Measurements from ENCODE around the gene USP48.

USP48 gene

DNA sequence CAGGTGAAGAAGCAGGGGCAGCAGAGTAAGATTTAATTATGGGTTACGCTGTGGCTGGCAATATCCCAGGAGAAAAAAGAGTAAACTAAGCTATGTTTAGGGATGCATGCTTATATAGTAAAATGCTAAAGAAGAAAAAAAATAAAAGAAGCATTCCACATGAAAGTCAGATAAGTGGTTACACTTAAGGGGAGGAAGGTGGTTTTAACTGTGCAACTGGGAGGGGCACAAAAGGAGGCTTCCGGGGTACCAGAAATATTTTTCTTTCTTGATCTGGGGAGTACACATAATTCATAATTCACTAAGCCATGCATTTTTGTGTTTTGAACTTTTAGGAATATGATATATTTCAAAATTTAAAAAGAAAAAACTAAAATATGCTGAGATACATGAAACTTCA, 39.5 kb downstream of the USP48 start:
- no peak for DNase-seq (ENCODE audit: low read depth)

DNA sequence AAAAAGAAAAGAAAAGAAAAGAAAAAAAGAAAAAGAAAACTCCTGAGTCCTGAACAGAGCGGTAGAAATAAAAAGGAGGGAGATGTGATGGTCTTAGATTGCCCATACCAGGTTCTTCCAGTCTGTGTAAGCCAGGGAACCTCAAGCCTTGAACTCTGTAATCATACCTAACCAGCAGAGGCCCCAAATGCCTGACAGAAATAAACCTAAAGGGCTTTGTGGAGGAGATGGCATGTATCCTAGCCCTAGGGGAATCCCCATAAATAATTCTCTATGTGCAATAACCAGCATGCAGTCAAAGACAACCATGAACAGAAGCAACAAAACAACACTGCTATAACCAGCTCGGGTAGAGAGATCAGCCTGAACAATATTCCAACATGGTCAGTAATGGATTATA, 40.4 kb downstream of the USP48 start:
- no peak for DNase-seq (ENCODE audit: low read depth)

DNA sequence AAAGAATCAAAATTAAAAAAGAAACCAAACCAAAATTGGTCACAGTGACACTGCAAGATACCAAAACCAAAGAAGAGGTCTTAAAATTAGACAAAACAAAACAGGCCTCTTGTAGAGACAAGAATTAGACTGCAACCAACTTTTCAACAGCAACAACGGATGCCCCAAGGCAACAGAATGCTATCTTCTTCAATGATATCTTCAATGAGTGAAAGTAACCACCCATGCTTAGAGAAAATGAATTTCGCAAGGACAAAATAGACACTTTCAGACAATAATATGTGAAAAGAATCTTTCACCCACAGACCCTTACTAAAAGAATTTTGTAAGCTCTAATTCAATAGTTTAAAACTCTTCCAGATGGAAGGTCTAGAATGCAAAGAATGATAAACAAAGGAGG, 41.7 kb downstream of the USP48 start:
- no peak for DNase-seq (ENCODE audit: low read depth)

GRCh38 chr1:21736876-21737275, 46.1 kb downstream of the USP48 start:
- no peak for DNase-seq (ENCODE audit: low read depth)

DNA sequence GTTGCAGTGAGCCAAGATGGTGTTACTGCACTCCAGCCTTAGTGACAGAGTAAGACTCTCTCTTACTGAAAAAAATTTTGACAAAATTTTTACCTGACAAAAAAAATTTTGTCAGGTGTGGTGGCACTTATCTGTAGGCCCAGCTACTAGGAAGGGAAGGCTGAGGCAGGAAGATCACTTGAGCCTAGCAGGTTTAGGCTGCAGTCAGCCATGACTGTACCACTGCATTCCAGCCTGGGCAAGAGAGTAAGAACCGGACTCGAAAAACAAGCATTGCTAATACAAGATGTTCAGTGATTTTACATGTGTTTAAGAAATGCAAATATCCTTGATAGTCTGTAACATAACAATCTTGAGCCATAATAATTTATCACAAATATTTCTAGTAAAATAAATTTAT, 46.9 kb downstream of the USP48 start:
- DNase-seq (ENCODE audit: low read depth), result no peak

GRCh38 chr1:21734526-21734925, 48.4 kb downstream of the USP48 start:
- no peak for DNase-seq (ENCODE audit: low read depth)

DNA sequence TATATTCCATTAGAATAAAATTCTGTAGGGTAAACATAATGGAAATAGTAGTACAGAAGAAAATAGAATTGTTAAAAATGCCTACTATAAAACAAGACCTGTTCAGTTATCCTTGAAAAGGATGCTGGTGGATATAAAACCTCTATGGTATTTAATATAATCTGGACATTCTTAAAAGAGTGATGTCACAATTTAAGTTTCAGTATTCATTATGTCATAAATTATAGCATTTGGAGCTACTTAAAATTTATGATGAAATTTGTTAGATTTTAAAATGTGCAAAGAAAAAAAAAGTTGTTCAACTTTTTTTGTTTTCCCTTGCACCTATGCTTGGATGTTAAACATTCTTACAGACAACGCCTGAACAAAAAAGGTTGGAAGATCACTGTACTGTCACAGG, 50.3 kb downstream of the USP48 start:
- DNase-seq (ENCODE audit: low read depth), result no peak

DNA sequence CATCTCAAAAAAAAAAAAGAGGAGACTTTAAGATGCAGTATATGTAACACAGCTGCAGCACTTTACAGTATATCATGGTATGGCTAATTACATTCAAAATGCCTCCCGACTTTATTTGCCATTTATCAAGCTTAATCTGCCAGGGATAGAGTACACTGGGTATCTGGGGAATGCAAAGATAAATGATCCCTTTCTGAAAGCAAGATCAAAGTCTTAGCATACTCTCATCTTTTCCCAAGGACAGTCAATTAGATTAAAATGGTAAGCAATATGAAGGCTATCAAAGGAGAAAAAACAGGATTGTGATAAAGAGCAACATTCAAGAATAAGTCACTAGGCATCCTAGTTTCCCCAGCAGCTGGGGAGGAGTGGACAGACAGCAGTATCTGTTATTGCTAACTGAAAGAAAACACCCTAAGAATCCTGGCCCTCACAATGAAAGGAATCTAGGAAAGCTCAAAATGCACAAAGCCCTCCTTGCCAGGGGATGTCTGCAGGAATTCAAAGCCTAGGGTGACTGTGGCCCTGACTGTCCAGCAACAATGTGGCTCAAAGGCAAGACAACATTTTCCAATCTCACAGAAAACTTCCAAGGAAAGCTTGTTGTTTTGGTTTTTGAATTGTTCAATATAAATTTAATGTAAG, 57.1 kb downstream of the USP48 start:
- DNase-seq (ENCODE audit: low read depth), result no peak

DNA sequence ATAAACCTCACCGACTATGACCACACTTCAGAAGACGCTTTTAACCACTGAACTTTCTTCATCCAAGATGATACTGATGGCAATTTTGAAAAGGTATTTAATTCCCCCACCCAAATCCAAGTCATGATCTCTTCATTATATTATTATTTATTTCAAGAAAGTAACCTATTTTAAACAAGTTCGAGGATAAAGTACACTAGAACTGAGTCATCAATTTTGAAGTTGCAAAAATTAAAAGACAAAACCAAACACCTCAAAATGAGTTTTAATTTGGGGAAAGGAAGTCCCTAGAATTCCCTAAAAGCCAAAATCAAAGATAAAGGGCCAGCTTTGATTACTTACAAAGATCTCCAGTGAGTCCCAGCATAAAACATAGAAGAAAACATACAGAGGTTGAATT, 58.4 kb downstream of the USP48 start:
- DNase-seq (ENCODE audit: low read depth), result no peak

GRCh38 chr1:21724098-21724497, 58.9 kb downstream of the USP48 start:
- no peak for DNase-seq (ENCODE audit: low read depth)

- DNase-seq (ENCODE audit: low read depth), result no peak
These were observed 61.5 kb downstream of the USP48 start for GRCh38 chr1:21721295-21721985.

- DNase-seq (ENCODE audit: low read depth), result no peak
These were observed 66.8 kb downstream of the USP48 start for GRCh38 chr1:21716169-21716568.

- no peak for DNase-seq (ENCODE audit: low read depth)
These were observed 75.1 kb downstream of the USP48 start for GRCh38 chr1:21707891-21708290.

DNA sequence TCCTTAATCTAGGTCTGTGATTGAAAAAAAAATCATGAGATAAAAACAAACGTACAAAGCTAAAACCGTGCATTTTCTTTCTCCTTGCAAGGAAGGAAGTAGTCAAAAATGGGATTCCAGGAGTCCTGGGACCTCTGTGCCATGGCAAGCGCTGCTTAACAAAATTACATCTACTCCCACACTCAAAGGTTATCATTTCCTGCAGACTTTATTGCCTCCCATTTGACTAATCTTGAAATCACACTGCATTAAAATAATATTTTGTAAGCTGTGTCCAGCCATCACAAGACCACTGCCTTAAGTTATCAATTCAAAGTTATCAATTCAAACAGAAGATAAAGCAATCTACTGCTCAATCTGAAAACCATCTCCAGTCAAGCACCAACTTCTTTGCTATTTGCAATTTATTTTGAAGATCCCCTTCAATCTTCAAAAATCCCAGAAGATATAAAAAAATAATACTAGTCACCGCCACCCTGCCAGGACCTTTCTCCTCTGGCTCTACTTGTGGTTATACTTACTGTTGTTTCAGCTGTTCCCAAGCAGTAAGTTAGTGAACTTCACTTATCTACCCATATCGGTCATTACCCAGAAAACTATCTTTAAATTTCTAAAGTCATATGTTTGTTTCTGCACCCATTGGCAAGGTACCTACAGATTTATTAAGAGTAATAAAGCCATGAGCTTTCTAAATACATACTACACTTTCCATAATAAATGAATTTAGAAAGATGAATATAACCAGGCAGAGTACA, 75.7 kb downstream of the USP48 start:
- no peak for DNase-seq (ENCODE audit: low read depth)

DNA sequence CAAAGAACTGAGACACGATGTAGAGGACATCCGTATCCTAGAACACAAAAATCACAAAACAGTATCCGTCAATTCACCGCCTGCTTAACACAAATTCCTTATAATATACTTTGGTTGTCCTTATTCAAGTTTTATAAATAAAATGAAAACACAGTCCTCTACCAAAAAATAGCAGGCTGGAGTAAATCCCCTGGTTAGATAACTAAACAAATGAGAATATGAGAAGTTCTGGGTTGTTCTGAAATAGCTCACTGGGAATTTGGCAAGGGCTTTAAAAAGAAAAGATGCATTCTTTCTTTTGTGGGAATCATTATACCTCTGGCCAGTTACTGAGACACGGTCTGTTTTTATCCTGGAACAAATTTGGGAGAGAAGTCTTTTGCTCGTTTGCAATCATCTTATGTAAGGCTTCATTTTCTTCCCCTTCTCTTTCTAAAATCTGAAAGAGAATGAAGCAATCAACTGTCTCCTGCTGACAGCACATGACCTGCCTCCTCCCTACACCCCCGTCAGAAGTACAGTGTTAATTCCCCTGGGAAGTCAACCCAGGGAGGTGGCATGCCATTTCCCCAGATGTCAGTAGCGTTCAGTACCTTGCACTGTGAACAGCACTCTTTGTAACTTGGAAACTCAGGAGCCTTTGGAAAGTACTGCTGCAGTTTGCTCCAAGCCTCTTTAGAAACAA, 76.7 kb downstream of the USP48 start:
- no peak for DNase-seq (ENCODE audit: low read depth)

DNA sequence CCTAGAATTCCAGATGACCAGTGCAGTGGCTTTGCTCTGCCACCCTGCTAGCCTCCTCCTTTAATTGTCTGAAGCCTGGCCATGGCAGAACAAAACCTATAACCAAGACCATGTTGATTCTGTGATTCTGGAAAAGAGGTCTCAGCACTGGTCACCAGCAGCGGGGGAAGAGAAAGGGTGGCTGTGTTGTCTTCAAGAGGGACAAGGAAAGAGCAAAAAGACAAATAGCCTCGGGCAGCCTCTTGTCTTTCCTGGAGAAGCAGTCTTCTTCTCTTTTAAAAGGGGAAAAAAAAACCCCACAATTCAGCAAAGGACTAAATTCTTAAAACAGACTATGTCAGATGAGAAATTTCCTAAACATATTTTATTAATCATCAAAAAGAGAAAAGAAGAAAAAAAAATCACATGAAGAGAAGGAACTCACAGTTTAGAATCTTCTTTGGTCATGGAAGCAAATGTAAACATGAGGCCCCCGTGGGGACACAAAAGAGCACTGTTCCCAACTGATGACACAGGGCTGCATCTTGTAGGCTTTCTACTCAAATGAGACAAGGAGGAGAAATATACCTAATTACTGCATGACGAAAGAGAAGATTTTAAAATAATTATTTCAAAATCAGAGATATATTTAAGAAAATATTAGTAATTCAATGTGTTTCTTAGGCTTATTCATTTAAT, 77.5 kb downstream of the USP48 start:
- DNase-seq (ENCODE audit: low read depth), result no peak

DNA sequence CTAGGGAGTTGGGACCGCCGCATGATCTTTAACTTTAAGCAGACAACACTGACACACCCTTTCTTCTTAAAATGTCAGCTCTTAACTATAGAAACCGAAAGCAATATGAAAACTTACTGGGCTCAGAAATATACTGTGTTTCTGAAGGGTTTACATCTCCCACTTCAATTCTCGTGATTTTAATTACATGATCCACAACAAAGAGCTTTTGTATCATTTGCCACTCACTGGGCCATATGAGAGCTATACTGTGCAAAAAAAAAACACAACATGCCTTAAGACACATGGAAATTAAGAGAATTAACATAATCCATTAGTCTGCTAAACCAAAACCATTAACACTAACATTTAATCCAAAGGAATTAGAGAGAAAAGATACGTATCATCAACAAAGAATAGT, 78.8 kb downstream of the USP48 start:
- DNase-seq (ENCODE audit: low read depth), result no peak

DNA sequence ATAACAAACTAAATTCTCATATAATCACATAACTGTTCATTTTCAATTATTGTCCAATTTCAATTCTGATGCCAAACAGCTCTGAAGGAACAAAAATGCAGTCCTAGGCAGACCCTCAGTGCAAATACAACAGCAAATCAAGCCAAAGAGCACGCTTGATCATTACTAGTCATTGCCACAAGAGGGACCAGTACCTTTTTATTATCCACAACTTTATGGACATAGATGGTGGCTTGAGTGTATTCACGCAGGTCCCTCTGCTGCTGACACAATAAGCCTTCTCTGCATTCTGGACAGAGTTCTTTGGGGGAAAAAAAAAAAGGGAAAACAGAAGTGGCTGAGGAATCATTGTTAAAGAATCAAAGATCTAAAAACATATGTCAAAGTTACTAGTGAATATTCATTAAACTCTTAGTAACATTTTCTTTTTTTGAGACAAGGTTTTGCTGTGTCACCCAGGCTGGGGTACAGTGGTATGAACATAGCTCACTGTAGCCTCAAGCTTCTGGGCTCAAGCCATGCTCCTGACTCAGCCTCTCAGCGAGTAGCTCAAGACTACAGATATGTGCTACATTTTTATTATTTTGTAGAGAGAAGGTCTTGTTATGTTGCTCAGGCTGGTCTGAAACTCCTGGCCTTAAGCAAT, 79.5 kb downstream of the USP48 start:
- no peak for DNase-seq (ENCODE audit: low read depth)

- no peak for DNase-seq (ENCODE audit: low read depth)
These were observed 80.2 kb downstream of the USP48 start for GRCh38 chr1:21702780-21703179.

DNA sequence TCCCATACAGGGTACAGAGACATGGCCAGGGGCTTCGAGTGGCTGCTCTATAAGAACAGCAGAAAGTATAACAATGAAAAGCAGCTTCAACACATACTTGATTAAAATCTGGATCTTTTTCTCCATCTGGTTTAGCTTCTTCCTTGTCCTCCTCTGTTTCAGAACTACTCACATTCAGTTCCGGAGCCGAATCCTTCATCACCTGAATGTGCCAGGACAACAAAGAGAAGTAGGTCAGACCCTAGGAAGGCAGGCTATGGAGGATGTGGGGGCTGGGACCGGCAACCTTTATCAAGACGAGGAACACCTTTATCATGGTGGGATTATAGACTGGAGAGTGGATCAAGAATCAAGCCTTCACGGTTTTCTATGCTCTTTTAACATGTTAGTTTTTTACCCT, 81.5 kb downstream of the USP48 start:
- no peak for DNase-seq (ENCODE audit: low read depth)

GRCh38 chr1:21700094-21700493, 82.9 kb downstream of the USP48 start:
- DNase-seq (ENCODE audit: low read depth), result no peak

DNA sequence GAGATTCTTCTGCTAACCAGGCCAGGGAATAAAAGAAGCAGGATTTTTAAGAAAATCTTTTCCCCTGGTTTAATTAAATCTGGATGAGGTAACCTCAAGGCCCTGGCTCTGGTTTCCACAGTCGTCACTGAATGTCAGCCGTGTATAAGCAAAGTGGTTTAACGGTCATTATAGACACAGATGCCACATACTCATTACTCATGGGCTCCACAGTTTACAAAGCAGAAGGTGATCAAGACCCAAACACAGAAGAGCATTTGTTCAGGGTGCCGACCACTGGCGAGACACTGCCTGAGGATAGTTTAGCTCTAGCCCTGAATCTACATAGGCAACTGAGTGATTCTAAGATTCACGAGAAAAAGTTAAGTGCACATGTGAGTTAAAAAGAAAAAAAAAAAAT, 86.0 kb downstream of the USP48 start:
- no peak for DNase-seq (ENCODE audit: low read depth)

All from activated T-cell treated with anti-CD3 and anti-CD28 coated beads for 1 hour (primary cell).